HG03175 (cell line): Measurements from ENCODE around the gene TFCP2.
"Not testable (repeated sequence)": the region's sequence is repeated elsewhere in the genome, so short reads cannot be mapped to it uniquely, and the experiment has no call there.

Experiments used
- ATAC-seq: cut with Tn5 transposase; IDR thresholded peaks from one replicate; pipeline ENCODE4 v1.9.1; 2021; ENCODE audit warnings: mild to moderate bottlenecking, moderate library complexity; ENCODE audit not compliant: unreplicated experiment

The TFCP2 gene, protein sequence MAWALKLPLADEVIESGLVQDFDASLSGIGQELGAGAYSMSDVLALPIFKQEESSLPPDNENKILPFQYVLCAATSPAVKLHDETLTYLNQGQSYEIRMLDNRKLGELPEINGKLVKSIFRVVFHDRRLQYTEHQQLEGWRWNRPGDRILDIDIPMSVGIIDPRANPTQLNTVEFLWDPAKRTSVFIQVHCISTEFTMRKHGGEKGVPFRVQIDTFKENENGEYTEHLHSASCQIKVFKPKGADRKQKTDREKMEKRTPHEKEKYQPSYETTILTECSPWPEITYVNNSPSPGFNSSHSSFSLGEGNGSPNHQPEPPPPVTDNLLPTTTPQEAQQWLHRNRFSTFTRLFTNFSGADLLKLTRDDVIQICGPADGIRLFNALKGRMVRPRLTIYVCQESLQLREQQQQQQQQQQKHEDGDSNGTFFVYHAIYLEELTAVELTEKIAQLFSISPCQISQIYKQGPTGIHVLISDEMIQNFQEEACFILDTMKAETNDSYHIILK

DNA sequence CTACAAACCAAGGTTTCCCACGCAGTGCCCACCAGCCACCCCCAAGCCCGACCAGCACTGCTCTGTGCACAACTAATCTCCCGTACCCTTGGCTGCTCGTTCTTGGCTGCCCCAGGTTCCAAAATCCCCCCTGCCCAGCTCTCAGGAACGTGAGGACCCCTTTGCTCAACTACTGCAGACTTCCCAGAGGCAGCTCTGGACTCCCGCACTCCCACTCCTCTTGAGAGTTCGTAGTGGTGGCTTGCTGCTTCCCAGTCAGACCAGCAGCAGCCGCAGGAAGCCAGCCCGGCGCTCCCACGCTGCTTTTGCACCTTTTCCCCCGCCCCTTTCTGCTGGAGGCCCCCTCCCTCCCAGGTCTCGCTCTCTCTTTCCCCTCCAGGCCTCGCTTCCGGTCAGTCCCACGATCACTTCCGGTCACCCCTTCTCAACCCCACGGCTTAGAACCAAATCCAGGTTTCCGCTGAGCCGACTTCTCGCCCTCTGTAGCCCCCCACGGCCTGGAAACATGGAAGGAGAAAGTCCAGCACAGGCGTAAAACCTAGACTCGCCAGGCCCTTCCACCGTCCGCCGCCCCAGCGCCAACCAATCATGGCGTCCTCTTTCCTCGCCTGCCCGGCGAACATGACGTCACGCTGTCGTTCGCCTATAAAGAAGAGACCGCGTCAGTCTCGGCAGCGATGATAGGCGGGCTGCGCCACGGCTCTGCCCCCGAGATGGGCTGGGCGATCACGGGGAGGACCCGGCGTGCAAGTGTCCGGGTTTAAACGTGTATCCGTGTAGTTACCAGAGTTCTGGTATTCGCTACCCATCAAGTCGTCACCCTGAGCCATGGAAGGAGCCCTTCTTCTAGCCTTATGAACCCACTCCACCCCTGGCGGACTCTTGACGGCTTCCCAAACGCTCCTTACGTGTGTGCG lies at the start of gene TFCP2:
TSS of gene TFCP2 (minus strand) at position 621 of the 917 bp plus-strand sequence. CDS start 713 bp downstream, outside the sequence.
- ATAC-seq: peak; percentile 95

DNA sequence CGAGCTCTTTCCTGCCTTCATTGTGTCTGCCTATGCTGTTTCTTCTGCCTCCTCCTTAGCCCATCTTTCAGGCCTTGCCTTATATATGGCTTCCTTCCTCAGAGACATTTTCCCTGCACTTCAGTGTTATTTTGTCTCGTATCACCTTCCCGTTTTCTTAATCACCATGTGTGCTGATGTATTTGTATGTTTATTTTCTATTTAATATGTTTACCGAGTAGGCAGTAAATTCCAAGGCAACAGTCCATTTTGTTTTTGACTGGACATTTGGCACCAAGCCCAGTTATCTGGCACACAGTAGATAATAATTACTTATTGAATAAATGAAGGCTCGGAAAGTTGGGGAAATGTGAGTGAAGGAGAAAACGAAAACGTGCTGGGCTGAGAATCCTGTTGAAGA lies 49.5 kb upstream of the TFCP2 start:
- ATAC-seq: no peak

DNA sequence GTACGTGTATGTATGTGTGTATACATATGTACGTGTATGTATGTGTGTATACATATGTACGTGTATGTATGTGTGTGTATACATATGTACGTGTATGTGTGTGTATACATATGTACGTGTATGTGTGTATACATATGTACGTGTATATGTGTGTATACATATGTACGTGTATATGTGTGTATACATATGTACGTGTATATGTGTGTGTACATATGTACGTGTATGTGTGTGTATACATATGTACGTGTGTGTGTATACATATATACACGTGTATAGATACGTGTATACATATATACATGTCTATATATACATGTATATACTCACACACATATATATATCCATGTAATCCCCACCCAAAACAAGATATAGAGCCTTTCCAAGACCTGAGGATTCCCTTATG lies 46.9 kb upstream of the TFCP2 start:
- not testable (repeated sequence) for ATAC-seq

GRCh38 chr12:51219322-51219721 lies 46.4 kb upstream of the TFCP2 start:
- ATAC-seq: no peak

- no peak for ATAC-seq
Measured at GRCh38 chr12:51218607-51219161, 45.7 kb upstream of the TFCP2 start.

DNA sequence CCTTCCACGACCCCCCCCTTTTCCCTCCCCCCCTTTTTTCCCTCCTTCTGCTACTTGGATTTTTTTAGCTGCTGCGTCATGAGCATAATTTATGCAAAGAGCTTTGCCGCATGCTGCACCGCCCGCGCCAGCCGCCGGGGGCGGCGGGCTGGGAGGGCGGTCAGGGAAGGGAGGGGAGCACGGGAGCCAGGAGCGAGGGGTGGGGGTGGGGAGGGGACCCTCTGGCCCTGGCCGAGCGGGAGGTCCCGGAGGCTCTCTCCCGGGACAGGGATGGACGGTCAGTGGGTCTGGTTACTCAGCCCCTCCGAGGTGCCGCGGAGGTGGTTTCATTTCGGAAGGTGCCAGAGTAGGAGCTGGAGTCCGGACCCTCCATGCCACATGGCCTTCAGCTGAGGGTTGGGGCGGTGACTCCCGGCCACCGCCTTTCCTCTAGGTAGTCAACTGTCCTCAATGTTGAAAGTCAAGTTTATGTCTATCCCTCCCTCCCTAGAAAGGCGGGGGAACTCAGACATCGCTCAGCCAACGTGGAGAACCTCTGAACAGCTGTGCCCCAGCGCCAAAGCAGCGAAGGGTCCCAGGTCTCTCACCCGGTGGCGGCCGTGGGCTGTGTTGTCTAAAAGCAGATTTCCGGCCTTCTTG lies 45.2 kb upstream of the TFCP2 start, which contains the start of gene POU6F1:
TSS of gene POU6F1 (minus strand) at position 95 of the 639 bp plus-strand sequence. CDS start 11,226 bp downstream, outside the sequence.
- ATAC-seq: peak; percentile 80

DNA sequence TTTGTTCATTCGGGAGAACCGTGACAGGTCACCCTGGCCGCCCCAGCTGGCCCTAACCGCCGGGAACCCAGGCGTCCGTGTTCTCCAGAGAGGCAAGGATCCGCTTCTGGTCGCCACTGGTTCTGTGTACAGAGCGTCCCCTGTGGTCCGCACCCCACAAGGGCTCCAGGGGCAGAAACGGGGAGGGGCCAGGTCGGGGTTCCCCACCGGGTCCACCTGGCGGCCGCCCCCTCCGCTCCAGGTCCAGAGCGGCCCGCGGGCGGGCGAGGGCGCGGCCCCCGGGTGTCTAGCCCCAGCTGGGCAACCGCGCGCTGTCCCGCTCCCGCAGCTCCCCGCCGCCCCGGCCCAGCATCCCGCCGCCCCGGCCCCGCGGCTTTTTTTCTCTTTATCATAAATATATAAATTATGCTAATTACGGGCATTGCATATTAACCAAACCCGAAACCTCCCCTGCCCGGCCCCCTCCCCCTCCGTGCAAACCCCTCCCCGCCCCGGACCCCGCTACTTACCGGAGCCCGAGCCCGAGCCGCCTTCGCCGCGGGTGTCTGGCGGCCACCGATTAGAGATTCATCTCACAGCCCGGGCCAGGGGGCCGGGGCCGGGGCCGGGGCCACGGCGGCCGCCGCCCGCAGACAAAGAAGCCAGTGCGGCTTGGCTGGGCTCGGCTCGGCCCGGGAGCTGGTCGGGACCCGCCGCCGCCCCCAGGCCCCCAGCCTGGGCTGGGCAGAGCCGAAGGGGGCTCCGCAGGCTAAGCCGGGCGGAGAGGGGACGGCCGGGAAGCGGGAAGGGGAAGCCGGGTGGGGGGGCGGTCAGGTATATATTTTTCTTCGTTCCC lies 44.4 kb upstream of the TFCP2 start:
- ATAC-seq: peak; percentile 35

DNA sequence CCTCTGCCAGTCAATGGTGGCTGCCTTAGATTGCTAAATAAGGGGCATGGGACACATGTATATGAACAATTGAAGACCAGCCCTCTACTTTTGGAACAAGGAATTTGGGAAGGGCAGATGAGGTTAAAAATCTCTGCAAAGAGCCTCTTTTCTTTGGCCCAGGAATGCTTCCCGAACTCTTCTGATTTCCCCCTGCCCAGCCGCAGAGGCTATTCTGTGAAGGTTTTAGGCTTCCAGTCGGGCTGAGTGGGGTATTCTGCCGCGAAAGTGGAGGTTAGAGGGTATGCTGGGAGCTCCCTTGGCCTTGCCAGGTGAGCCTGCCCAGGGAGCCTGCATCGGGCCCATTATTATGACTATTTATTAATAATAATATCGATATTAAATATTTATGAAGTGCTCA lies 43.7 kb upstream of the TFCP2 start:
- ATAC-seq: no peak

- ATAC-seq: no peak
Measured at GRCh38 chr12:51214895-51215294, 42.0 kb upstream of the TFCP2 start.

DNA sequence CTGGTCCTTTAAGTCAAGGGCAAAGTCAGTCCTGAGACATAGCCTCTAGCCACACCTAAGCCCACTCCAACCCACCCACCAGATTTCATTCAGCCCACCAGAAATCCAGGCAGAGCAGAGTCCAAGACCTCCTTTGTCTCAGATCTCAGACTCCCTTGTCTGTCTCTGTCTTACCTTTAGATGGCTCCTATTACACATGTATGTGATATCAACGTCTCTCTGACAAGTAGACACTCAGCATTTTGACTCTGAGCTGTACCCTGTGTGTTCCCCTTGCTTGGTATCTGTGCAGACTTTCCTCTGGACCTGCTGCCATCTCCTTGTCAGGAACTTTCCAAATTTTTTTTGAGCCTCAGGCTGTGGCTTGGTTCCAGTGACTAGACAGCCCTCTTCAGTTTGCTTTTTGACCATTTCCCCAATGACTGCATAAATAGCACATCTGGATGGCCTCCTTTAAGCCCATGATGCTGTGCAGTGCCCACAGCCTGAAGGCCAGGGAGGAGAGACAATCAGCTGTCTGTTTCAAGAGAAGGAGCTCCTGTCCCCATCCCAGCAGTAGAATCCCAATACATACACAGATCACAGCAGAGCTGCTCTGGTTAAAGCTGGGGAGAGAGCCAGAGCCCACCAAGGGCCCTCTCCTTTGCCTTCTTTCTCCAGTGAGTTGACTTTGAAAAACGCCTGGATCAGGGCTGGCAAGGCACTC lies 37.9 kb upstream of the TFCP2 start:
- ATAC-seq: no peak

- no peak for ATAC-seq
Measured at GRCh38 chr12:51209259-51209658, 36.3 kb upstream of the TFCP2 start.

DNA sequence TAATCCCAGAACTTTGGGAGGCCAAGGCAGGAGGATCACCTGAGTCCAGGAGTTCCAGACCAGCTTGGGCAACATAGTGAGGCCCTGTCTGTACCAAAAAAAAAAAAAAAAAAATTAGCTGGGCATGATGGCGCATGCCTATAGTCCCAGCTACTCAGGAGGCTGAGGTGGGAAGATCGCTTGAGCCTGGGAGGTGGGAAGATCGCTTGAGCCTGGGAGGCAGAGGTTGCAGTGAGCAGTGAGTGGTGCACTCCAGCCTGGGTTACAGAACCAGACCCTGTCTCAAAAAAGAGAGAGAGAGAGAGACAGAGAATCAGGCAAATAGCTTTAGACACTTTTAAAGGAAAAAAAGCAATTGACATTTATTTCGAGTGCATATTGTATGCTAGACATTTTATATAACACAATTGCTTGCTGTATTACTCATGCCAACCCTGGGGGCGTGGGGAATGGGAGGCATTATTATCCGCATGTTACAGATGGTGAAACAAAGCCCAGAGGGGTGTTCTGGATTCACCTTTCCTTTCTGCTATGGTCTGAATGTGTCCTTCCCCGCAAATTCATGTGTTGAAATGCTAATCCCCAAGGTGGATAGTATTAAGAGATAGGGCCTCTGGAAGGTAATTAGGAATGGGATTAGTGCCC lies 35.2 kb upstream of the TFCP2 start:
- ATAC-seq: no peak

DNA sequence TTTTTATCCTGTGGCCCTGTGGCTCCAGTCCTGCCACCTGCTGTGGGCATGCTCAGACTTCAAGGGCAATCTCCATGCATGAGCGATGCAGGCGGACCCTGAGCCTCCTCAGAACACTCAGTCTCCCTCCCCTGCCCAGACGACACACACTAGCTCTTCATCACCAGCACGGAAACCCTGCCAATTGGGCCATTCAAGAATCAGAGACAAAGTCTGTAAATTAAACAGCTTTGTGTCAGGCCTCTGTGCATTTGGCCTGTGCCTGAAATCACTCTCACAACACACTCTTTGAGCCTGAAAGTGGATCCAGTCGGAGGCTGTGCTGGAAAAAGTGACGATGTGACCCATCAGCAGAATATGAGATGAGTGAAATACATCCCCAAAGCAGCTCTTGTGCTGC lies 32.4 kb upstream of the TFCP2 start:
- no peak for ATAC-seq

GRCh38 chr12:51202718-51203117 lies 29.8 kb upstream of the TFCP2 start:
- no peak for ATAC-seq

GRCh38 chr12:51200806-51201205 lies 27.9 kb upstream of the TFCP2 start:
- no peak for ATAC-seq

- ATAC-seq: no peak
Measured at GRCh38 chr12:51200156-51200555, 27.2 kb upstream of the TFCP2 start.

GRCh38 chr12:51199366-51199945 lies 26.5 kb upstream of the TFCP2 start:
- ATAC-seq: no peak
